ENCODE results near the gene KLF7.
A peak's percentile ranks its signal among the peaks of the same experiment; 100 is the strongest.

The KLF7 gene

GRCh38 chr2:207123776-207124391, 41.9 kb downstream of the KLF7 start:
- TF ChIP-seq CTCF (IDR thresholded peaks at IDR 0.05; ENCODE audit: poor library complexity, severe bottlenecking): no peak
- Histone ChIP-seq H3K4me3 (ENCODE audit: severe bottlenecking) (no peak overlapping the region), H3K36me3 (ENCODE audit: low read depth) (peaks cover 97% of the 10 kb centered on the region), H3K27me3 (ENCODE audit: insufficient read depth, poor library complexity, severe bottlenecking) (no peaks in the 10 kb centered on the region), H3K27ac (ENCODE audit: poor library complexity, severe bottlenecking) (peak overlapping the region; percentile 88), H3K4me1 (ENCODE audit: insufficient read depth, poor library complexity, severe bottlenecking) (peaks cover 70% of the 10 kb centered on the region), H3K9me3 (ENCODE audit: severe bottlenecking) (no peaks in the 10 kb centered on the region)
- DNase-seq (ENCODE audit: low spot score) (no peak), ATAC-seq (ENCODE audit: low read depth) (no peak)

GRCh38 chr2:207123335-207123744, 42.4 kb downstream of the KLF7 start:
- Histone ChIP-seq H3K27me3 (ENCODE audit: insufficient read depth, poor library complexity, severe bottlenecking) (no peaks in the 10 kb centered on the region), H3K9me3 (ENCODE audit: severe bottlenecking) (no peaks in the 10 kb centered on the region), H3K27ac (ENCODE audit: poor library complexity, severe bottlenecking) (peak overlapping the region; percentile 88), H3K4me3 (ENCODE audit: severe bottlenecking) (no peak overlapping the region), H3K4me1 (ENCODE audit: insufficient read depth, poor library complexity, severe bottlenecking) (peaks cover 65% of the 10 kb centered on the region), H3K36me3 (ENCODE audit: low read depth) (peaks cover 97% of the 10 kb centered on the region)
- DNase-seq (ENCODE audit: low spot score) (no peak), ATAC-seq (ENCODE audit: low read depth) (no peak)
- TF ChIP-seq CTCF (IDR thresholded peaks at IDR 0.05; ENCODE audit: poor library complexity, severe bottlenecking): no peak

- H3K27ac ChIP-seq (ENCODE audit: poor library complexity, severe bottlenecking): peak overlapping the region; percentile 88
- DNase-seq (ENCODE audit: low spot score) (no peak), ATAC-seq (ENCODE audit: low read depth) (no peak)
- no peak overlapping the region for H3K4me3 ChIP-seq (ENCODE audit: severe bottlenecking)
- peaks cover 97% of the 10 kb centered on the region for H3K36me3 ChIP-seq (ENCODE audit: low read depth)
- peaks cover 60% of the 10 kb centered on the region for H3K4me1 ChIP-seq (ENCODE audit: insufficient read depth, poor library complexity, severe bottlenecking)
- no peaks in the 10 kb centered on the region for H3K9me3 ChIP-seq (ENCODE audit: severe bottlenecking)
- no peak for TF ChIP-seq CTCF (IDR thresholded peaks at IDR 0.05; ENCODE audit: poor library complexity, severe bottlenecking)
- H3K27me3 ChIP-seq (ENCODE audit: insufficient read depth, poor library complexity, severe bottlenecking): no peaks in the 10 kb centered on the region
Measured at GRCh38 chr2:207122651-207123334, 43.0 kb downstream of the KLF7 start.

- Histone ChIP-seq H3K4me3 (ENCODE audit: severe bottlenecking) (no peak overlapping the region), H3K27ac (ENCODE audit: poor library complexity, severe bottlenecking) (peak overlapping the region; percentile 88), H3K36me3 (ENCODE audit: low read depth) (peaks cover 99% of the 10 kb centered on the region), H3K9me3 (ENCODE audit: severe bottlenecking) (no peaks in the 10 kb centered on the region), H3K4me1 (ENCODE audit: insufficient read depth, poor library complexity, severe bottlenecking) (peaks cover 49% of the 10 kb centered on the region), H3K27me3 (ENCODE audit: insufficient read depth, poor library complexity, severe bottlenecking) (no peaks in the 10 kb centered on the region)
- no peak for TF ChIP-seq CTCF (IDR thresholded peaks at IDR 0.05; ENCODE audit: poor library complexity, severe bottlenecking)
- ATAC-seq (ENCODE audit: low read depth): peak; percentile 78
- no peak for DNase-seq (ENCODE audit: low spot score)
Measured at GRCh38 chr2:207121784-207122183, 44.0 kb downstream of the KLF7 start.

- Histone ChIP-seq H3K27me3 (ENCODE audit: insufficient read depth, poor library complexity, severe bottlenecking) (no peaks in the 10 kb centered on the region), H3K4me1 (ENCODE audit: insufficient read depth, poor library complexity, severe bottlenecking) (peaks cover 32% of the 10 kb centered on the region), H3K27ac (ENCODE audit: poor library complexity, severe bottlenecking) (peak overlapping the region; percentile 13), H3K36me3 (ENCODE audit: low read depth) (peaks cover 100% of the 10 kb centered on the region), H3K4me3 (ENCODE audit: severe bottlenecking) (no peak overlapping the region), H3K9me3 (ENCODE audit: severe bottlenecking) (no peaks in the 10 kb centered on the region)
- no peak for DNase-seq (ENCODE audit: low spot score)
- TF ChIP-seq CTCF (IDR thresholded peaks at IDR 0.05; ENCODE audit: poor library complexity, severe bottlenecking): no peak
- no peak for ATAC-seq (ENCODE audit: low read depth)
Measured at GRCh38 chr2:207119048-207119447, 46.7 kb downstream of the KLF7 start.
